A204.1 (cell line): ENCODE measurements around the gene ACAP3.

Experiments used
- FAIRE-seq: peaks from 2 replicates; lab custom pipeline; 2012; peaks lifted over from hg19 to GRCh38; lab: Jason Lieb, UNC

Gene ACAP3

GRCh38 chr1:1313500-1314236 is 5.9 kb upstream of the ACAP3 start:
- no peak for FAIRE-seq

GRCh38 chr1:1312450-1313314 is 5.0 kb upstream of the ACAP3 start:
- no peak for FAIRE-seq

- no peak for FAIRE-seq
Observed at GRCh38 chr1:1311107-1312104, 3.7 kb upstream of the ACAP3 start.

- FAIRE-seq = no peak
Observed at GRCh38 chr1:1310476-1311053, 2.8 kb upstream of the ACAP3 start.

GRCh38 chr1:1310109-1310385 is 2.3 kb upstream of the ACAP3 start:
- no peak for FAIRE-seq

GRCh38 chr1:1309251-1310108 is 1.8 kb upstream of the ACAP3 start:
- no peak for FAIRE-seq

GRCh38 chr1:1308756-1309250 is 1.1 kb upstream of the ACAP3 start:
- FAIRE-seq = no peak

- no peak for FAIRE-seq
Observed at GRCh38 chr1:1307261-1307922, 338 bp downstream of the ACAP3 start.

GRCh38 chr1:1306661-1307260 is 969 bp downstream of the ACAP3 start:
- no peak for FAIRE-seq

GRCh38 chr1:1306070-1306660 is 1.6 kb downstream of the ACAP3 start:
- no peak for FAIRE-seq

GRCh38 chr1:1305300-1306069 is 2.2 kb downstream of the ACAP3 start:
- FAIRE-seq = no peak

GRCh38 chr1:1304331-1305299 is 3.1 kb downstream of the ACAP3 start:
- FAIRE-seq = no peak

- FAIRE-seq = no peak
Observed at GRCh38 chr1:1303736-1304135, 4.0 kb downstream of the ACAP3 start.

GRCh38 chr1:1302951-1303509 is 4.7 kb downstream of the ACAP3 start:
- no peak for FAIRE-seq

GRCh38 chr1:1302006-1302430 is 5.7 kb downstream of the ACAP3 start:
- FAIRE-seq = no peak

- no peak for FAIRE-seq
Observed at GRCh38 chr1:1300352-1300739, 7.4 kb downstream of the ACAP3 start.

GRCh38 chr1:1299686-1300351 is 7.9 kb downstream of the ACAP3 start:
- no peak for FAIRE-seq
